RWPE1 (cell line): Measurements from ENCODE around the gene TMEM235.
"Not testable (repeated sequence)": the region's sequence is repeated elsewhere in the genome, so short reads cannot be mapped to it uniquely, and the experiment has no call there.

ENCODE experiments used
- CTCF ChIA-PET: fragments of 350-600 bp; sonication (Branson Sonifier 250); formaldehyde crosslinking; extraction: SDS; loops from one replicate; lab custom pipeline; 2021; lab: Yijun Ruan, JAX
- POLR2A ChIA-PET: fragments of 400-600 bp; formaldehyde crosslinking; extraction: SDS; loops from one replicate; lab custom pipeline; 2020; ENCODE audit warnings: antibody characterized with exemption; ENCODE audit not compliant: low non-redundant PET; lab: Yijun Ruan, JAX
- DNase-seq: peaks from one replicate; pipeline ENCODE4 v3.0.0; 2012; ENCODE audit warnings: low spot score
- H3K27ac ChIP-seq: fragments of 450-650 bp; 2 replicates; pipeline ENCODE4 v1.5.1; 2017
- CTCF ChIP-seq: fragments of 450-650 bp; conservative IDR thresholded peaks from 2 replicates; pipeline ENCODE4 v1.5.1; 2017; ENCODE audit warnings: low read depth, mild to moderate bottlenecking

The TMEM235 gene

GRCh38 chr17:78228176-78228575 is 3.3 kb upstream of the TMEM235 start:
- no peak for DNase-seq
- no peak overlapping the region for H3K27ac ChIP-seq
- ChIA-PET CTCF (interaction anchor here (0.6 to 1.2 kb wide), 3 partner anchors 23 to 76 kb away, joined by 3 to 6 read pairs (median 4); no protein-coding TSS in a partner anchor), POLR2A (no interaction called here)
- no peak for TF ChIP-seq CTCF

GRCh38 chr17:78230252-78230962 is 1.0 kb upstream of the TMEM235 start:
- POLR2A ChIA-PET = no interaction called here
- CTCF ChIA-PET = interaction anchor here (0.6 kb wide), 1 partner anchor 127 kb away, joined by 3 read pairs; no protein-coding TSS in a partner anchor
- no peak for DNase-seq
- no peak overlapping the region for H3K27ac ChIP-seq
- TF ChIP-seq CTCF = no peak

GRCh38 chr17:78231991-78232858 is 794 bp downstream of the TMEM235 start:
- ChIA-PET POLR2A (no interaction called here), CTCF (interaction anchor here (0.6 to 1.0 kb wide), 2 partner anchors 18 to 19 kb away, joined by 3 read pairs; no protein-coding TSS in a partner anchor)
- H3K27ac ChIP-seq = no peak overlapping the region
- TF ChIP-seq CTCF = no peak
- DNase-seq = no peak

- DNase-seq = no peak
- ChIA-PET CTCF (interaction anchor here (0.6 to 1.0 kb wide), 2 partner anchors 18 to 214 kb away, joined by 3 to 6 read pairs; no protein-coding TSS in a partner anchor), POLR2A (no interaction called here)
- no peak overlapping the region for H3K27ac ChIP-seq
- TF ChIP-seq CTCF = no peak
Observed at GRCh38 chr17:78232859-78233173, 1.4 kb downstream of the TMEM235 start.

GRCh38 chr17:78233678-78234077 is 2.2 kb downstream of the TMEM235 start:
- ChIA-PET POLR2A (no interaction called here), CTCF (interaction anchor here (0.6 kb wide), 1 partner anchor 215 kb away, joined by 6 read pairs; no protein-coding TSS in a partner anchor)
- DNase-seq = no peak
- H3K27ac ChIP-seq = no peak overlapping the region
- no peak for TF ChIP-seq CTCF

- ChIA-PET POLR2A (no interaction called here), CTCF (interaction anchor here (0.6 to 0.8 kb wide), 3 partner anchors 17 to 451 kb away, joined by 3 to 4 read pairs (median 3); no protein-coding TSS in a partner anchor)
- no peak for TF ChIP-seq CTCF
- no peak overlapping the region for H3K27ac ChIP-seq
- no peak for DNase-seq
Observed at GRCh38 chr17:78234261-78234865, 2.9 kb downstream of the TMEM235 start.

GRCh38 chr17:78235022-78235421 is 3.6 kb downstream of the TMEM235 start:
- POLR2A ChIA-PET, H3K27ac ChIP-seq, DNase-seq: not testable (repeated sequence)
- CTCF ChIA-PET = interaction anchor here (0.6 to 1.3 kb wide), 2 partner anchors 15 to 60 kb away, joined by 3 read pairs; no protein-coding TSS in a partner anchor
